Endothelial cell (in vitro differentiated cells): Measurements from ENCODE around the gene VCL. TPM values are rescaled to one million over a fixed set of nuclear protein-coding genes. Genes with fewer than 3 reads are reported as not detected.
A peak's percentile ranks its signal among the peaks of the same experiment; 100 is the strongest.
"Not testable (repeated sequence)": the region's sequence is repeated elsewhere in the genome, so short reads cannot be mapped to it uniquely, and the experiment has no call there.

Experiments
- DNase-seq: peaks from one replicate; pipeline ENCODE4 v3.0.0; 2021; ENCODE audit warnings: low spot score
- H3K27ac Mint-ChIP-seq: one replicate; pipeline ENCODE4 v1.8.0; 2021; ENCODE audit warnings: mixed read lengths, inconsistent platforms; ENCODE audit not compliant: unreplicated experiment
- H3K27me3 Mint-ChIP-seq: one replicate; pipeline ENCODE4 v1.8.0; 2021; ENCODE audit warnings: mild to moderate bottlenecking, moderate library complexity, mixed read lengths, inconsistent platforms; ENCODE audit not compliant: unreplicated experiment
- H3K36me3 Mint-ChIP-seq: one replicate; pipeline ENCODE4 v1.8.0; 2021; ENCODE audit warnings: mild to moderate bottlenecking, low read depth, mixed read lengths, inconsistent platforms; ENCODE audit not compliant: unreplicated experiment
- H3K4me1 Mint-ChIP-seq: one replicate; pipeline ENCODE4 v1.8.0; 2021; ENCODE audit warnings: mild to moderate bottlenecking, mixed read lengths, inconsistent platforms; ENCODE audit not compliant: unreplicated experiment
- H3K4me3 Mint-ChIP-seq: one replicate; pipeline ENCODE4 v1.8.0; 2021; ENCODE audit warnings: mild to moderate bottlenecking, mixed read lengths, inconsistent platforms; ENCODE audit not compliant: unreplicated experiment
- H3K9me3 Mint-ChIP-seq: one replicate; pipeline ENCODE4 v1.8.0; 2021; ENCODE audit warnings: mixed read lengths, inconsistent platforms; ENCODE audit not compliant: unreplicated experiment
- CTCF ChIP-seq: fragments of 200-600 bp; sonication (generic); IDR thresholded peaks from one replicate; pipeline ENCODE4 v1.5.0; 2021; ENCODE audit warnings: antibody characterized with exemption; ENCODE audit not compliant: unreplicated experiment
- total RNA-seq: library from RNA; stranded (reverse); fragmentation: NEBNext Ultra II Directional; extraction: Animal tissue kit (Norgen Biotek cat#: 25700); gene quantifications from one replicate; pipeline ENCODE4 v1.2.1, GENCODE V29; 2021; ENCODE audit not compliant: unreplicated experiment

The VCL gene
- total RNA-seq, 1 donor from 2014 or later, result 200 TPM

DNA sequence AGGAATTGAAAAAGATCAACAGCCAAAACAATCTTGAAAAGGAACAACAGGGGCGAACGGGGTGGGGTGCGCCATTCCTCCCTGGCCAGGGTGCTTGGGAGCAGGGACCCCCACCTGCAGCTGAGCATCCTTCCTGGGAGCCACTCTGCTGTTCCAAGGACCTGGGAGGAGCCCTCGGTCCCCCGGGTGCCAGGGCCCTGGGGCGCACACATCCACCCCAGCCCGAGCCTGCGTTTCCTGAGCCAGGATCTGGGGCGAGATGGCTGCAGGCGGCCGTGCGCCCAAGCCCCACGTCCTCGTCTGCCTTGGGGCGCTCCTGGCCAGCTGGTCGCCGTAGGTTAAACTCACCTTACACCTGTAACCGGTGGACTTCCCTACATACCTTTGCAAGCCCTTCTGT, 142.1 kb downstream of the VCL start:
- Mint-ChIP-seq H3K4me1 (no peaks in the 10 kb centered on the region), H3K9me3 (no peaks in the 10 kb centered on the region), H3K27me3 (no peaks in the 10 kb centered on the region), H3K4me3 (no peak overlapping the region), H3K36me3 (peaks cover 11% of the 10 kb centered on the region), H3K27ac (no peak overlapping the region)
- no peak for TF ChIP-seq CTCF
- DNase-seq, result no peak

DNA sequence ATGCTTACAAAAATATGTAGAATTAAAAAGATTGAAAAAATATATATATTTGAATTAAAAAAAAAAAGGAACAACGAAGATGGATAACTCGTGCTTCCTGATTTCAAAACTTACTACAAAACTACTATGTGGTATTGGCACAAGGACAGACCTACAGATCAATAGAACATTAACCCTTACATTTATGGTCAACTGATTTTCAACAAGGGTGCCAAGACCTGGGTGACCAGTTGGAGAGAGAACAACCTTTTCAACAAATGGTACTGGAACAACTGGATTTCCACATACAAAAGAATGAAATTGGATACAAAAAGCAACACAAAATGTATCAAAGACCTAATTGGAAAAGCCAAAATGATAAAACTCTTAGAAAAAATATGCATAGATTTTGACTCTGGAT, 142.6 kb downstream of the VCL start:
- Mint-ChIP-seq H3K36me3 (peaks cover 11% of the 10 kb centered on the region), H3K4me1 (no peaks in the 10 kb centered on the region), H3K27me3 (no peaks in the 10 kb centered on the region), H3K4me3 (no peak overlapping the region), H3K9me3 (no peaks in the 10 kb centered on the region), H3K27ac (no peak overlapping the region)
- DNase-seq, result no peak
- no peak for TF ChIP-seq CTCF

DNA sequence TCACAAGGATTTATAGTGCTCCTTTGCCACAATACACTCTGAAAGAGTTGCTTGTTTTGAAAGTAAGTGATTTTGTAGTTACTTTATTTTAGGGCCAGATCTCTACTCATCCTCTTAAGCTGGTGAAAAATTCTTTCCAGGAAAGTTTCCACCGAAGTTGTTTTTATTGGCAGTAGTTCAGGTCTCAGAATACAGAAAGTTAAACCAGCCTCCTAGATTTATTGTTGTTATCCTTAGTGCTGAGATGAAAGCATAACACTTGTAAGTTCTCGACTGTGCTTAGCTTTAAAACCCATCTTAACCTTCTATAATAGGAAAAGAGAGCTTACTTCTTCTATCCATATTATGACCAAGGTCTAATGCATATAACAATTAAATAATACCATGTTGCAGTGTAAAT, 147.2 kb downstream of the VCL start:
- Mint-ChIP-seq H3K4me1 (no peaks in the 10 kb centered on the region), H3K27me3 (no peaks in the 10 kb centered on the region), H3K9me3 (no peaks in the 10 kb centered on the region), H3K36me3 (no peaks in the 10 kb centered on the region), H3K27ac (no peak overlapping the region), H3K4me3 (no peak overlapping the region)
- DNase-seq, result no peak
- no peak for TF ChIP-seq CTCF

- H3K4me1 Mint-ChIP-seq, H3K36me3 Mint-ChIP-seq, H3K27me3 Mint-ChIP-seq, H3K4me3 Mint-ChIP-seq, DNase-seq, H3K9me3 Mint-ChIP-seq, H3K27ac Mint-ChIP-seq: not testable (repeated sequence)
Observed at GRCh38 chr10:74146980-74147379, 149.1 kb downstream of the VCL start.

- Mint-ChIP-seq H3K4me3 (no peak within 1 kb of the TSS), H3K9me3 (no peaks in the 10 kb centered on the region), H3K27me3 (no peaks in the 10 kb centered on the region), H3K36me3 (no peaks in the 10 kb centered on the region), H3K4me1 (peaks cover 5% of the 10 kb centered on the region), H3K27ac (peak within 1 kb of the TSS; percentile 53)
- TF ChIP-seq CTCF, result no peak
- DNase-seq, result peak; percentile 70
Observed at GRCh38 chr10:74150204-74150989, 152.5 kb downstream of the VCL start, which contains the start of gene AP3M1. TSS of gene AP3M1 (minus strand) at chr10:74150828. CDS start at chr10:74138379, 12,449 bp downstream.
